CD4-positive, alpha-beta memory T cell (primary cell): Measurements from ENCODE around the gene ZNF679. TPM values are rescaled to one million over a fixed set of nuclear protein-coding genes. Genes with fewer than 3 reads are reported as not detected.
"Not testable (repeated sequence)": the region's sequence is repeated elsewhere in the genome, so short reads cannot be mapped to it uniquely, and the experiment has no call there.

Source experiments
- CTCF ChIA-PET: fragments of 350-600 bp; sonication (Branson Sonifier 250); formaldehyde crosslinking; loops from one replicate; lab custom pipeline; 2021; ENCODE audit warnings: inconsistent platforms; ENCODE audit not compliant: partially characterized antibody; lab: Charles Lee
- POLR2A ChIA-PET: fragments of 350-600 bp; sonication (Branson Sonifier 250); formaldehyde crosslinking; loops from one replicate; lab custom pipeline; 2021; ENCODE audit not compliant: partially characterized antibody; lab: Charles Lee
- DNase-seq, 5 donors: peaks; one replicate each; pipeline versions ENCODE4 v3.0.0 to v3.0.0-alpha.2; 2020 to 2022; ENCODE audit warnings: mixed read lengths in 1 of 5
- H3K27ac ChIP-seq: one replicate; pipeline ENCODE4 v1.7.0; 2013; ENCODE audit warnings: low read depth, low read length
- H3K27me3 ChIP-seq: 2 replicates; pipeline ENCODE4 v1.7.0; 2013; ENCODE audit warnings: mild to moderate bottlenecking, low read length, moderate library complexity; ENCODE audit not compliant: insufficient read depth
- H3K36me3 ChIP-seq: 2 replicates; pipeline ENCODE4 v1.7.0; 2013; ENCODE audit warnings: mild to moderate bottlenecking, low read length, moderate library complexity; ENCODE audit not compliant: insufficient read depth
- H3K4me1 ChIP-seq: 2 replicates; pipeline ENCODE4 v1.7.0; 2013; ENCODE audit warnings: mild to moderate bottlenecking, low read length, moderate library complexity; ENCODE audit not compliant: insufficient read depth
- H3K4me3 ChIP-seq, 2 donors: one replicate each; pipeline ENCODE4 v1.7.0; 2013; ENCODE audit warnings: low read length in 2 of 2, mild to moderate bottlenecking in 1 of 2
- H3K9me3 ChIP-seq, 2 donors: one replicate each; pipeline ENCODE4 v1.7.0; 2013; ENCODE audit warnings: low read length in 2 of 2, control low read depth in 1 of 2; ENCODE audit not compliant: control insufficient read depth in 1 of 2
- H3K27ac Mint-ChIP-seq, 7 donors: one replicate each; pipeline ENCODE4 v1.8.0; 2020 to 2021; ENCODE audit warnings: mixed read lengths in 7 of 7, mild to moderate bottlenecking in 6 of 7, inconsistent platforms in 3 of 7, moderate library complexity in 3 of 7
- H3K27me3 Mint-ChIP-seq, 2 donors: one replicate each; pipeline ENCODE4 v1.8.0; 2020 to 2021; ENCODE audit warnings: mixed read lengths in 2 of 2
- H3K36me3 Mint-ChIP-seq, 2 donors: one replicate each; pipeline ENCODE4 v1.8.0; 2020 to 2021; ENCODE audit warnings: mixed read lengths in 2 of 2, inconsistent platforms in 1 of 2, mild to moderate bottlenecking in 1 of 2
- H3K4me1 Mint-ChIP-seq, 4 donors: one replicate each; pipeline ENCODE4 v1.8.0; 2020 to 2021; ENCODE audit warnings: mixed read lengths in 4 of 4, mild to moderate bottlenecking in 1 of 4
- H3K4me3 Mint-ChIP-seq, 8 donors: one replicate each; pipeline ENCODE4 v1.8.0; 2020 to 2021; ENCODE audit warnings: mixed read lengths in 8 of 8, mild to moderate bottlenecking in 7 of 8, moderate library complexity in 6 of 8, inconsistent platforms in 3 of 8
- H3K9me3 Mint-ChIP-seq, 8 donors: one replicate each; pipeline ENCODE4 v1.8.0; 2020 to 2021; ENCODE audit warnings: mixed read lengths in 8 of 8, mild to moderate bottlenecking in 5 of 8, inconsistent platforms in 3 of 8, moderate library complexity in 1 of 8
- intact Hi-C: fragments of 100-400 bp; cut with micrococcal nuclease; formaldehyde crosslinking; loops from one replicate; pipeline ENCODE4 v1.15.1; 2023
- polyA plus RNA-seq, 2 donors: library from polyadenylated mRNA; unstranded; fragments of 300-500 nt; fragmentation: Illumina TruSeq; gene quantifications; one replicate each; pipeline ENCODE4 v1.2.3, GENCODE V29; 2021
- total RNA-seq, 2 experiments: library from RNA; stranded (reverse); gene quantifications; one replicate each; pipeline ENCODE4 v1.2.3, GENCODE V29; 2021

Gene ZNF679
- total and polyA plus RNA-seq, 4 experiments from 2014 or later, result not detected

DNA sequence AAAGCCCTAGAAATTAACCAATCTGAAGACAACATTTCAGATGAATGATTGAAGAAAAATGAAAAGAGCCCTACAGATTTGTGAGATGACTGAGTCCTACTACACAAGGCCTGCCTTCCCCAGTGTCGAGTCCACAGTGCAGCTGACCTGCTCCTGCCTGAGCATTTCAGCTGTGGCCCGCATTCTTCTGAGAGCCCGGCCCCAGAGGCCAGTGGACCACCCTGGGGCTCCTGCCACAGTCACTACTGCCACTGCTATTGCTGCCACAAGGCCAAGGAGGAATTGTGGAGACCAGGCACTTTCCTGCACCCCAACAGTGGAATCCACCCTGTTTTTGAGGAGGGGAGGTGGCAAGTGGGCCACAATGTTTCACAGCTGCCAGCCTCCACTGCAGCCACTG, 40.9 kb upstream of the ZNF679 start:
- Histone ChIP-seq H3K36me3 (no peaks in the 10 kb centered on the region), H3K4me1 (no peaks in the 10 kb centered on the region), H3K9me3 (no peaks in the 10 kb centered on the region), H3K27me3 (no peaks in the 10 kb centered on the region), H3K4me3 (no peak overlapping the region), H3K27ac (no peak overlapping the region)
- Mint-ChIP-seq H3K27me3 (no peaks in the 10 kb centered on the region), H3K4me3 (no peak overlapping the region), H3K4me1 (no peaks in the 10 kb centered on the region), H3K36me3 (no peaks in the 10 kb centered on the region), H3K27ac (no peak overlapping the region), H3K9me3 (peaks cover 0 to 9% (median 3%) of the 10 kb centered on the region in 8 donors)
- intact Hi-C loops, result no loop called here
- ChIA-PET CTCF (interaction anchor here (1.2 to 1.8 kb wide), 3 partner anchors 436 to 441 kb away, joined by 3 to 4 read pairs (median 3); no protein-coding TSS in a partner anchor), POLR2A (no interaction called here)
- DNase-seq, result no peak

GRCh38 chr7:64192148-64192704, 36.0 kb upstream of the ZNF679 start:
- H3K4me3 Mint-ChIP-seq, result no peak overlapping the region
- no peaks in the 10 kb centered on the region for H3K36me3 Mint-ChIP-seq
- no peak overlapping the region for H3K27ac Mint-ChIP-seq
- ChIA-PET CTCF (no interaction called here), POLR2A (no interaction called here)
- no peaks in the 10 kb centered on the region for H3K27me3 ChIP-seq
- no peak for DNase-seq
- no peaks in the 10 kb centered on the region for H3K27me3 Mint-ChIP-seq
- no peaks in the 10 kb centered on the region for H3K36me3 ChIP-seq
- H3K9me3 ChIP-seq, result no peaks in the 10 kb centered on the region
- H3K4me3 ChIP-seq, result no peak overlapping the region
- peaks cover 0 to 22% (median 7%) of the 10 kb centered on the region in 8 donors for H3K9me3 Mint-ChIP-seq
- no peaks in the 10 kb centered on the region for H3K4me1 Mint-ChIP-seq
- no peak overlapping the region for H3K27ac ChIP-seq
- intact Hi-C loops, result no loop called here
- H3K4me1 ChIP-seq, result no peaks in the 10 kb centered on the region

GRCh38 chr7:64192775-64193174, 35.5 kb upstream of the ZNF679 start:
- Histone ChIP-seq H3K27me3 (no peaks in the 10 kb centered on the region), H3K4me3 (no peak overlapping the region), H3K27ac (no peak overlapping the region), H3K36me3 (no peaks in the 10 kb centered on the region), H3K4me1 (no peaks in the 10 kb centered on the region), H3K9me3 (no peaks in the 10 kb centered on the region)
- no peak for DNase-seq
- H3K27ac Mint-ChIP-seq, result no peak overlapping the region
- H3K27me3 Mint-ChIP-seq, result no peaks in the 10 kb centered on the region
- H3K4me3 Mint-ChIP-seq, result no peak overlapping the region
- H3K4me1 Mint-ChIP-seq, result no peaks in the 10 kb centered on the region
- H3K36me3 Mint-ChIP-seq, result no peaks in the 10 kb centered on the region
- ChIA-PET CTCF (no interaction called here), POLR2A (no interaction called here)
- intact Hi-C loops, result no loop called here
- peaks cover 0 to 21% (median 7%) of the 10 kb centered on the region in 8 donors for H3K9me3 Mint-ChIP-seq

DNA sequence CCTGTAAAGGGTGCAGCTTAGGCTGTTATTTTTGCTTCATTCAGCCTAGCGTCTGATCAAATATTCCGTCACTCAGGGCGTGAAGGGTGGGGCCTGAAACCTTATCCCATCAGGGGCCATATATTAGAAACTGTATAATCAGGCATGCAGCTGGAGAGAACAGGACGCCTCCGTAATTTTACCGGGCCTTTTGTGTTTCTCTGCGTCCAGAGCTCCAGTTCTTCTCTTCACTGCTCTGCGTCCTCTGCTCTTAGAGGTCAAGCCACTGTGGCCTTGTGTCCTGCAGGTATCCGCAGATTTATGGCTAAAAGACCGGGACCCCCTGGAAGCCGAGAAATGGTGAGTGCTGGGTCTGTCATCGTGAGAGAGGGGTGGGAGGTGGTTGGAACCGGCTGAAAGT, 21.4 kb upstream of the ZNF679 start, which contains the start of gene ZNF735:
Gene ZNF735, plus strand, starts transcription at position 301 of the 400 bp plus-strand sequence. Its CDS starts 0 bp downstream, at position 301.
- Mint-ChIP-seq H3K36me3 (no peaks in the 10 kb centered on the region), H3K4me3 (no peak within 1 kb of the TSS), H3K27ac (no peak within 1 kb of the TSS), H3K27me3 (no peaks in the 10 kb centered on the region), H3K4me1 (no peaks in the 10 kb centered on the region), H3K9me3 (peaks cover 0 to 31% (median 11%) of the 10 kb centered on the region in 8 donors)
- Histone ChIP-seq H3K27me3 (no peaks in the 10 kb centered on the region), H3K27ac (no peak within 1 kb of the TSS), H3K4me3 (no peak within 1 kb of the TSS), H3K4me1 (no peaks in the 10 kb centered on the region), H3K36me3 (no peaks in the 10 kb centered on the region), H3K9me3 (no peaks in the 10 kb centered on the region)
- DNase-seq, result no peak
- ChIA-PET CTCF (no interaction called here), POLR2A (no interaction called here)
- intact Hi-C loops, result no loop called here

DNA sequence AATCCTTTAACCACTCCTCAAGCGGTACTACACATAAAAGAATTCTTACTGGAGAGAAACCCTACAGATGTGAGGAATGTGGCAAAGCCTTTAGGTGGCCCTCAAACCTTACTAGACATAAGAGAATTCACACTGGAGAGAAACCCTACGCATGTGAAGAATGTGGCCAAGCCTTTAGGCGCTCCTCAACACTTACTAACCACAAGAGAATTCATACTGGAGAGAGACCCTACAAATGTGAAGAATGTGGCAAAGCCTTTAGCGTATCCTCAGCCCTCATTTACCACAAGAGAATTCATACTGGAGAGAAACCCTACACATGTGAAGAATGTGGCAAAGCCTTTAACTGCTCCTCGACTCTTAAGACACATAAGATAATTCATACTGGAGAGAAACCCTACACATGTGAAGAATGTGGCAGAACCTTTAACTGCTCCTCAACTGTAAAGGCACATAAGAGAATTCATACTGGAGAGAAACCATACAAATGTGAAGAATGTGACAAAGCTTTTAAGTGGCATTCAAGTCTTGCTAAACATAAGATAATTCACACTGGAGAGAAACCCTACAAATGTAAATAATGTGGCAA, 8.5 kb upstream of the ZNF679 start:
- POLR2A ChIA-PET, H3K27ac Mint-ChIP-seq, H3K4me1 ChIP-seq, H3K36me3 Mint-ChIP-seq, H3K4me1 Mint-ChIP-seq, H3K27me3 Mint-ChIP-seq, CTCF ChIA-PET, intact Hi-C loops, H3K9me3 ChIP-seq, H3K4me3 ChIP-seq, H3K36me3 ChIP-seq, H3K27ac ChIP-seq, DNase-seq, H3K27me3 ChIP-seq, H3K4me3 Mint-ChIP-seq: not testable (repeated sequence)
- H3K9me3 Mint-ChIP-seq, result peaks cover 0 to 80% (median 51%) of the 10 kb centered on the region in 8 donors

DNA sequence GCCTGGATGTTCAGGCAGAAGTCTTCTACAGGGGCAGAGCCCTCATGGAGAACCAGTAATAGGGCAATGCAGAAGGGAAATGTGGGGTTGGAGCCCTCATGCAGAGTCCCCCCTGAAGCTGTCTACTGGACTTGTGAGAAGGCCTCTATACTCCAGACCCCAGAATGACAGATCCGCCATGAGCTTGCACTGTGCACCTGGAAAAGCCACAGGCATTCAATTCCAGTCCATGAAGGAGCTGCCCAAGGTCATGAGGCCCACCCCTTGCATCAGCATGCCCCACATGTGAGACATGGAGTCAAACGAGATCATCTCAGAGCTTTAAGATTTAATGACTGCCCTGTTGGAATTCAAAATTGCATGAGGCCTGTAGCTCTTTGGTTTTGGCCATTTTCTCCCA, 4.9 kb upstream of the ZNF679 start:
- POLR2A ChIA-PET, result no interaction called here
- Mint-ChIP-seq H3K27me3 (no peaks in the 10 kb centered on the region), H3K27ac (no peak overlapping the region), H3K4me3 (no peak overlapping the region), H3K36me3 (peaks cover 3 to 4% of the 10 kb centered on the region in 2 donors), H3K4me1 (no peaks in the 10 kb centered on the region), H3K9me3 (peaks cover 10 to 80% (median 59%) of the 10 kb centered on the region in 8 donors)
- no peaks in the 10 kb centered on the region for H3K9me3 ChIP-seq
- no peak overlapping the region for H3K27ac ChIP-seq
- no peaks in the 10 kb centered on the region for H3K27me3 ChIP-seq
- H3K36me3 ChIP-seq, result no peaks in the 10 kb centered on the region
- DNase-seq, result no peak
- intact Hi-C loops, result no loop called here
- H3K4me3 ChIP-seq, result no peak overlapping the region
- CTCF ChIA-PET, result no interaction called here
- H3K4me1 ChIP-seq, result no peaks in the 10 kb centered on the region

- peaks cover 3 to 74% (median 47%) of the 10 kb centered on the region in 8 donors for H3K9me3 Mint-ChIP-seq
- CTCF ChIA-PET, result no interaction called here
These were observed 38.2 kb downstream of the ZNF679 start for GRCh38 chr7:64266341-64266919.

More at GRCh38 chr7:64266341-64266919, 38.2 kb downstream of the ZNF679 start:
- Histone ChIP-seq H3K27ac (no peak overlapping the region), H3K4me3 (no peak overlapping the region), H3K27me3 (no peaks in the 10 kb centered on the region), H3K4me1 (no peaks in the 10 kb centered on the region), H3K9me3 (peaks cover 0 to 15% of the 10 kb centered on the region in 2 donors), H3K36me3 (no peaks in the 10 kb centered on the region)
- Mint-ChIP-seq H3K36me3 (peaks cover 7 to 14% of the 10 kb centered on the region in 2 donors), H3K4me1 (no peaks in the 10 kb centered on the region), H3K27me3 (no peaks in the 10 kb centered on the region), H3K4me3 (no peak overlapping the region), H3K27ac (no peak overlapping the region)
- intact Hi-C loops, result no loop called here
- no peak for DNase-seq
- POLR2A ChIA-PET, result no interaction called here
